HG02970 (cell line): ENCODE data around the gene ACSL3.
"Not testable (repeated sequence)": the region's sequence is repeated elsewhere in the genome, so short reads cannot be mapped to it uniquely, and the experiment has no call there.

Experiments used
- ATAC-seq: cut with Tn5 transposase; IDR thresholded peaks from one replicate; pipeline ENCODE4 v1.9.1; 2021; ENCODE audit warnings: mild to moderate bottlenecking, moderate library complexity, moderate number of reproducible peaks; ENCODE audit not compliant: unreplicated experiment, low FRiP score

Gene ACSL3

DNA sequence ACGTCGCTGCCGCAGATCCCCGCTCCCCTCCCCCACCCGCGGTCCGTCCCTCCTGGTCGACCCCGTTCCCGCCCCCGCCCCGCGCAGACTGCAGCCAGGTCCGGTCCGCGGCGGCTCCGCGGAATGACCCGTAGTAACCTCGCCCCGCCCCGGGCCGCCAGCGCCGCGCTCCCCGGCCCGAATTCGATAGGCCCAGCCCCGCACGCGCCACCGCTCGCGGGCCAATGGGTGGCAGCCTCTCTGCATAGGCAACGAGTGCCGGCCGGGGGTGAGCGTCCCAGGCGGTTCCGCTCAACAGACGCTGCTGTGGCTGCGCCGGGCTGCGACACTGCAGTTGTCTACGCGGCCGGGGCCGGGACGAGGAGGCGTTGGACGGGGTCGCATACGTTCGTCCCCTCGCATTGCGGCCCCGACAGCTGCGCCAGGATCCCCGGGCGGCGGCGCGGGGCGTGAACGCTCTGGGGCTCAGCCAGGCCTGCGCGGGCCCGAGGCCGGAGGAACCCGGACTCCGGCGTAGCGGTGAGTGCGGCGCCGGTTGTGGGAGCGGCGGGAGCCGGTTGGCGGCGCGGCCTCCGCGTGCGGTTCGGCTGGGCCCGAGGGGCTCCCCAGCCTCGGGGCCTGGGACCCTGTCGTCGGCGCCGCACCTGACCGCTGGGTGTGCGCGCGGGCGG lies at the start of gene ACSL3:
TSS of gene ACSL3 (plus strand) at position 297 of the 671 bp plus-strand sequence. CDS start 47,737 bp downstream, outside the sequence.
- peak; percentile 98 for ATAC-seq

GRCh38 chr2:222811828-222812227 lies 49.0 kb upstream of the ACSL3 start:
- ATAC-seq = no peak

- peak; percentile 91 for ATAC-seq
These were observed 47.5 kb upstream of the ACSL3 start for GRCh38 chr2:222813177-222813843.

- no peak for ATAC-seq
These were observed 41.0 kb upstream of the ACSL3 start for GRCh38 chr2:222819722-222820333.

DNA sequence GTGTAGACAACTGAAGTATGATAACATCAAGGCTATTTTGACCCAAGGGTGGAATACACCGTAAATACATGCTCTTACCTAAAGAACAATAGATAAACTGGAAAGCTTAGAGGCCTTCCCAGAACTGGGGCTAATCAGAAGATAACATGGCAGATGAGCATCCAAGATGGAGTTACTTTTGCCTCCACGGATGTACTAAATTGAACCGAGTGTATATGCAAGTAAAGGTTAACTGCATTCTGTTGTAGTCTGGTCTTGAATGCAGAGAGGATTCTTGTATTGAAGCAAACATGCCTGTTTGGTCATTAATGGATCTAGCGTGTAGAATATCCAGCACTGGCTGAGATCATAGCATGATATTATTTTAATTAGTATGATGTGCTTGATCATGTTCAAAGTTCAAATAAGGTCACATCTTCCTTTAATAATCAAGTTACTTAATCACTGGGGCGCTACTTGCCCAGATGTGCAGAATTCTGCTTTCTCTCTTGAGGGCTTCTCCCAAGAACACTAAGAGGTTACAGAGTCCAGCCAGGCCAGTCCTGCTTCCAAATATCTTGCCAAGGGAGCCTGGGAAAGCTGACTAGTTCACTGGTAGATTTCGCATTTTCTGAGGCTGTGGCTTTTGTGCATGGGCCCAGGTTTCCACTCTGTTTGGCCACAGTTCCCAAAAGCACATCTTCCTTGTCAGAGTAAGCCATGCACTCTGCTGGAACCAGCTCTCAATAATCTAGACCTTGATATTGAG lies 37.5 kb upstream of the ACSL3 start:
- no peak for ATAC-seq

DNA sequence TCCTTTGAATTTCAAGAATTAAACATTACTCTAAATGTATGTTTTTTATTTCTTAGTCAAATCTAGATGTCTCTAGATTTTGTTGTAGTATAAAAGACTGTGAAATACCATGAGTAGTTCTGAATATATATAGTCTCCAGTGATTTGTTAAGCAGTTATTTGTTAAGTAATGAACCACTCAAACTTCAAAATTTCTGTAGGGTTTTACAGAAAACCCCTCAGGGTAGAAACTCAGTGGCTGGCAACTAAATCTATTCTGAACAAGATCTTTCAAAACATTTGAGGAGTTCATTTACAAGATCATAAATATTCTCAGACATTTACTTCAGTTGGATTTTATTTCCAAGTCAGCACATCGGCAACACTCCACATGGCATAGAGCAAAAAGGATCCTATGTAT lies 35.8 kb upstream of the ACSL3 start:
- ATAC-seq = no peak

- ATAC-seq = no peak
These were observed 33.4 kb upstream of the ACSL3 start for GRCh38 chr2:222827417-222827816.

GRCh38 chr2:222828572-222828971 lies 32.3 kb upstream of the ACSL3 start:
- no peak for ATAC-seq

DNA sequence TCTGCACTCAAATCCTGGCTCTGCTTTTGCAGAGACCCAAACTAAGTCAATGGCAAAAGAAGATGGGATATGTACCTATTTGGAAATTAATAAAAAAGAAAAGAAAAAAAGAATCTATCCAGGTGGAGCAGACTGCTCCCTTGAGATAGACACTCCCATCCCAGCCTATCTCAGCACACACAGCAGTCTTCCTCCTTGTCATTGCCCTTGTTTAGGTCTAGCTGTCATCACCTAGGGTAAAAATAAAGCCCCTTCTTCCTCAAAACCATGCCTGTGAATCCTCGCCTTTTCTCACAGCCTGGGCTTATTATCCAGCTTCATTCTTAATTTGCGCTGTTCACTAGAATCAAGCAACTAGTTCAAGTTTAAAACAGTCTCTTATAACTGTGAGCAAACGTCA lies 30.7 kb upstream of the ACSL3 start:
- no peak for ATAC-seq

DNA sequence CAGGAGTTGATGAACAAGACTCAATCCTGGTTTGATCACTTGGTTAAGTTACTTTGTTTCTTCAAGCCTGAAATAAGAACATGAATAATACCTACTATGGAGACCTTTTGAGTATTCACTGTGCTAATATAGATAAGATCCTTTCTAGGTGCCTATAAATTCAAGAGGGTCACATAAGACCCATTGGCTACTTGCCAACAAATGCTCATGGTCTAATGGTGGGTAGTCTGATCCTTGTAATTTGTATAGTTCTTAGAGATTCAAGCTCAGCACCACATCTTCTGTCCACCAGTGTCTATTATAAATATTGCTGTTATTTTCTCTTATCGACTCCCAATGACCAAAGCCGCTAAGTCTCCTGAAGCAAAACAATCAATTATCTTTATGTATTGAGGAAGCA lies 27.4 kb upstream of the ACSL3 start:
- no peak for ATAC-seq

DNA sequence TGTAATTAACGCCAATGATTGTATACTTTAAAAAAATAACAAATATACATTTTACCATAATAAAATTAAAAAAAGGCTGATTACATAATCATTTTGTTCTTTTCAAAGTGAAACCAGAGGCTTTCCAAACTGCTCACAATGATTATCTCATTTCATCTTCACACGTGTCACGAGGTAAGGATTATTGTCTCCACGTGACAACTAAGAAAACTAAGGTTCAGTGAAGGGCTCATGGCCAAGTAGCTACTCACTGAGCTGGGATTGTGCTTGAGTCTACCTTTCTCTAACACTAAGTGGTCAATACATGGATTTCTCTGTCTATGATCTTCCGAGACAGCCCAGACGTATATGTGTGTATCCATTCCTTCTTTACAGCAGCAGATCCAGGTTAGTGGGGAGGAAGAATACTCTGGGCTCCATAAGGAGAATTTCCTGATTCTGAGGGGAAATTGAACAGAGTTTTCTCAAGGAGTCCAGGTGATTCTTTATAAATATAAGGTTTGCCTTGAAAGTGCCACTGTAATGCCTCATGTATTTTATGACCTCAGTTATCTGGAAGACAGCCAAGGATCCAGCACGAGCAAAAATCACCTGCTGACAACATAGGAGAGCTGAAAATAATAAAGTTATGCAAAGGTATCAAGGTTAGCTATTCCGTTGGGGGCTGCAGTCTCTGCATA lies 25.6 kb upstream of the ACSL3 start:
- ATAC-seq = no peak

GRCh38 chr2:222835823-222836151 lies 25.0 kb upstream of the ACSL3 start:
- ATAC-seq = no peak

GRCh38 chr2:222837643-222838056 lies 23.2 kb upstream of the ACSL3 start:
- ATAC-seq = no peak

DNA sequence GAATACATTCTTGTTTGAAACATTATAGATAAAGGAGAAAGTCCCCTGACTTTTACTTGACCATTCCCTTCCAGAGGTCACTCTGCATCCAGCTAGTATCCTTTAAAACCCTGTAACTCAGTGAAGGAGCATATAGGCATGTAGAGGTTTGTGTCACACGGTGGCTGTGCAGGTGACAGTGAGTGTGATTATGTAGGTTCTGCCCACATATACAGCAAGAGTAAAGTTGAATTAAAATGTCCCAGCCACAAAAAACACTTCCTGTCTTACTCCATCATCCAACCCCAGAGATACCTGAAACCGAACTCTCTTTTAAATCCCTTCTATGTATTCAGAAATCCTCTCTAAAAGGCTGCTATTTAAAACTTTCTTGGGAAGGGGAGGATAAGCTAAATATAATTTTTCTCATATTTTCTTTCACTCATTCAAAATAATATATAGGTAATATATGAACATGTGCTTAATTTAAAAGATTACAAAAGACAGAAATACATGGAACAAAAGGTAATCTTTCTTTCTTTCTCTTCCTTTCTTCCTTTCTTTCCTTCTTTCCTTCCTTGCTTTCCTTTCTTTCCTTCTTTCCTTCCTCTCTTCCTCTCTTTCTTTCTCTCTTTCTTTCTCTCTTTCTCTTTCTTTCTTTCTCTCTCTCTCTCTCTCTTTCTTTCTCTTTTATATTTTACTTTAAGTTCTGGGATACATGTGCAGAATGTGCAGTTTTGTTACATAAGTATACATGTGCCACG lies 20.6 kb upstream of the ACSL3 start:
- ATAC-seq = no peak

DNA sequence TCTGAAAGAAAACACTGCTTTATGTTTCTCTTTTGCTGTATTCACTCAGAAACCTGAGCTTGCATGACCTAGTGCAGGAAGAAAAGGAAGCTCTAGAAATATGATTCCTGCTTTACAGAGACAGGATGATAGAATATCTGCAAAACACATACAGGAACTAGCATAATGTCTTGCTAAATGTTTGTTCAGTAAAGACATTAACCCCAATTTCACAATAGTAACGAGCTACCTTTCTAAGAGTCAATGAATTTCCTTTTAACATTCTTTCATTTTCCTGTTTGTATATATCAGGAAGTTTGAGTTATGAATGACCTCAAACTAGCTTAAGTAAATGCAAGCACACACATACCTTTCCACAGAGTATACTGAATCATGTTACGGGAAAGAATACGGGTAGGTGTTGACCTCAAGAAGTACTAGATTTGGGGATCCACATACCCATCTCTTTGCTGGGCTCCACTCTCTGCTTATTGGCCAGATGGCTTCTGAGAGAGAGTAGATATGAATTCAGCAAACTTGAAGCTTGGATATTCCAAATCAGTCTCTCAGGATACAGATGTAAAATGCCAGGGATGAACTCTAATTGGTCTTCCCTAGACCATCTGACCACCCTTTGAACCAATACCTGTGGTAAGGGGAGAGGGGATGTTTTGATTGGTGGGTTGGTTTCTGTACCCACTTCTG lies 18.2 kb upstream of the ACSL3 start:
- ATAC-seq = no peak

GRCh38 chr2:222844323-222844722 lies 16.5 kb upstream of the ACSL3 start:
- no peak for ATAC-seq

DNA sequence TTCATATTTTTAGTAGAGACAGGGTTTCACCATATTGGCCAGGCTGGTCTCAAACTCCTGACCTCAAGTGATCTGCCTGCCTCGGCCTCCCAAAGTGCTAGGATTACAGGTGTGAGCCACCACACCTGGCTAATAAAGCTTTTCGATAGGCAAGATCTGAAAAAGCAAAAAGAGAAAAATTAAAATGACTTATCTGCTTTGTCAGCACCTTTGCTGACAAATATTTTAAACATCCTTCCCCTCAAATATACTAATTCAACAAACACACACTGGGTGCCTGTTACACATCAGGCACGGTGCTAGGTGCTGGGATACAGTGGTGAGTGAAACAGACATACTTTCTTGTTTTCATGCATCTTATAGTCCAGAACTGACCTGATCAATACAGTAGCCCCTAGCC lies 15.5 kb upstream of the ACSL3 start:
- not testable (repeated sequence) for ATAC-seq

DNA sequence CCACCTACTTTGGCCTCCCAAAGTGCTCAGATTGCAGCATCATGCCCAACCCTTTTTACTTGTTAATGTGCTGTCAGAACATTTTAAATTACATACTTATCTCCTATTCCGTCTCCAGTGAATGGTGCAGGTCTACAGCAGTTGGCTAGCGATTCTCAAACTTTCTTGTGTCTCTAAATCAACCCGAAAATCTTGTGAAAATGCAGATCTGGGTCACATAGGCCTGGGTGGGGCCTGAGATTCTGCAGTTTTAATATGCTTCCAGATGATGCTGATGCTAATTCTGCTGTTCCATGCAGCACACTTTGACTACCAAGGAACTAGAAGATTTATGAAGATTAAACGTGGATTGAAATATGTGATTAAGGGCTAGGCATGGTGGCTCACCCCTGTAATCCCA lies 14.8 kb upstream of the ACSL3 start:
- no peak for ATAC-seq

DNA sequence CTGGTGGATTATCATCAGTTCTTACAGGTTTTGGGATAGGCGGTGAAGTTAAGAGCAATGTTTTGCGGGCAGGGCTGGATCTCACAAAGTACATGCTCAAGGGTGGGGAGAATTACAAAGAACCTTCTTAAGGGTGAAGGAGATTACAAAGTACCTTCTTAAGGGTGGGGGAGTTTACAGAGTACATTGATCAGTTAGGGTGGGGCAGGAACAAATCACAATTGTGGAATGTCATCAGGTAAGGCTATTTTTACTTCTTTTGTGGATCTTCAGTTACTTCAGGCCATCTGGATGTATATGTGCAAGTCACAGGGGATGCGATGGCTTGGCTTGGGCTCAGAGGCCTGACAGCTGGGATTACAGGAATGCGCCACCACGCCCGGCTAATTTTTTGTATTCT lies 12.8 kb upstream of the ACSL3 start:
- ATAC-seq = not testable (repeated sequence)
